Smooth muscle cell of trachea (primary cell): ENCODE data around the gene SLC52A1. TPM values are rescaled to one million over a fixed set of nuclear protein-coding genes. Genes with fewer than 3 reads are reported as not detected.

ENCODE experiments used
- total RNA-seq: library from RNA; depleted of rRNA; stranded (reverse); fragments of >200 nt; gene quantifications from 2 replicates; pipeline ENCODE4 v1.2.1, GENCODE V29; 2014

SLC52A1 gene
- under 0.01 TPM in 1 of 2 replicates, not detected in the other for total RNA-seq

DNA sequence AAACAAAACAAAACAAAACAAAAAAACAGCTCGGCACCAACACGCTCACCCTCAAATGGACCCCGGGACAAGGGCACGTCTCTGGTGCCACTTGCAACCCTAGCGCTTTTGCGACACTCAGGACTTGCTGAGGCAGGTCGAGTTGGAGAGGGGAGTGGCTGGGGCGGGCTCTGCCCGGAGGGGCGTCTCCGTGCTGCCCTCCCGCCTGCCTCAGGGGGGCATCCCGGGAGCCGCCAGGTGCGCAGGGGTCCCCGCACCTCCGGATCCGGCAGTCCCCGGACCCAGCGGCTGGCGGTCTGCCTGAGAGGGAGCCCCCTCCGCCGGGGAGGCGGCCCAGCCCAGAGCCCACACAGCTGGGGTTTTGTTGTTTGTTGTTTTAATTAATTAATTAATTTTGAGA, at the start of gene SLC52A1:
Gene SLC52A1 (minus strand): TSS at position 112 of the 400 bp plus-strand sequence. CDS start 820 bp downstream, outside the sequence.

GRCh38 chr17:5078106-5079028, 43.1 kb upstream of the SLC52A1 start, which contains the start of gene ZFP3:
TSS of gene ZFP3 (plus strand) at chr17:5078467. CDS start at chr17:5091505, 13,038 bp downstream.

GRCh38 chr17:4997302-4998026, 37.8 kb downstream of the SLC52A1 start, which contains the start of the genes INCA1 and KIF1C:
TSS of gene INCA1 (minus strand) at chr17:4997522. CDS start at chr17:4994437, 3,085 bp downstream.
TSS of gene KIF1C (plus strand) at chr17:4997950. CDS start at chr17:5000247, 2,297 bp downstream.

DNA sequence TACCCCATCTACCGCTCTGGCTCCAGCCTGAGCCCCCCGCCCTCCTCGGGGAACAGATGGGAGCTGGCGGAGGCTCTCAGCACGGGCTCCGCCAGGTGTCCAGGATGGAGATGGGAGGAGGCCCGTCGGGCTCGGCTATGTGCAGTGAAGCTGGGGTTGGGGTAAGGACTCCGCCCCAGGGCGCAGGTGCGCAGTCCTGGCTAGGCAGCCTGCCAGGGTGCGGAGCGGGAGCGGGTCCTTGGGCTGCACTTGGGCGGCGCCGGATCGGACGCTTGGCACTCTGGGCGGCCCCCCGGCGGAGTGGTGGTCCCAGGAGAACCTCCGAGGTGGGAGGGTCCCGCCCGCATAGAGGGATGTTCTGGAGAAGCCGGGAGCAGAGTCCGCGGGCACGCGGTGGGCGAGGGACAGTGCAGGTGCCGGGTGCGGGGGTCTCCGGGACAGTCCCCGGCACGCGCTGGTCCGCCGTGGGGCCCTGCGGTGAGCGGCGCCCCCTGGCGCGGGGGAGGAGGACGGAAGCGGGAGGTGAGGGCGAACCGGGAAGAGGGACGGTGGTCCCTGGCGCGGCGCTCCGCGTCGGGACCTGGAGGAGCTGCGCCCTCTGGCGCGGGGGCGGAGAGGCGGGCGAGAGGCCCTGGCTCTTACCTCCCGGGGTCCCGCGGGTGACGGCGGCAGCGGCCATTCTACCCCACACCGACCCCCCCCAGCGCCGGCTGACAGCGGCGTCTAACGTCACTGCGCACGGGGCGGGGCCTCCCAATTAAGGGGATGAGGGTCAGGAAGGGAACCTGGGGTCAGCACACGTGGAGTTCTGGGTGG, 48.1 kb downstream of the SLC52A1 start, which contains the start of gene CAMTA2:
Gene CAMTA2 (minus strand): TSS at position 725 of the 816 bp plus-strand sequence. CDS start 1,453 bp downstream, outside the sequence.

Other genes with a start within 250 kb of the SLC52A1 start
- 0.83 and 1.0 TPM in 2 replicates for gene VMO1, start 249.1 kb downstream of the SLC52A1 start, total RNA-seq
- not detected in 2 replicates for gene GLTPD2, start 246.5 kb downstream of the SLC52A1 start, total RNA-seq
- 97.4 and 218 TPM in 2 replicates for gene PSMB6, start 239.3 kb downstream of the SLC52A1 start, total RNA-seq
- gene PLD2, start 228.3 kb downstream of the SLC52A1 start, total RNA-seq: 29.8 and 30.1 TPM in 2 replicates
- 39.4 and 40.6 TPM in 2 replicates for gene MINK1, start 202.1 kb downstream of the SLC52A1 start, total RNA-seq
- 1.9 and 5.0 TPM in 2 replicates for gene C17orf107, start 135.9 kb downstream of the SLC52A1 start, total RNA-seq
- gene CHRNE, start 132.3 kb downstream of the SLC52A1 start, total RNA-seq: 0.87 and 1.2 TPM in 2 replicates
- not detected in 2 replicates for gene GP1BA, start 103.1 kb downstream of the SLC52A1 start, total RNA-seq
- gene SLC25A11, start 95.4 kb downstream of the SLC52A1 start, total RNA-seq: 49.3 and 52.8 TPM in 2 replicates
- gene RNF167, start 95.2 kb downstream of the SLC52A1 start, total RNA-seq: 24.0 and 30.8 TPM in 2 replicates
- gene PFN1, start 86.9 kb downstream of the SLC52A1 start, total RNA-seq: 605 and 662 TPM in 2 replicates
- gene ENO3, start 84.3 kb downstream of the SLC52A1 start, total RNA-seq: 2.3 and 3.6 TPM in 2 replicates
- 43.2 and 56.1 TPM in 2 replicates for gene SPAG7, start 67.6 kb downstream of the SLC52A1 start, total RNA-seq
- 16.7 and 20.3 TPM in 2 replicates for gene CAMTA2, start 47.8 kb downstream of the SLC52A1 start, total RNA-seq
- gene INCA1, start 37.9 kb downstream of the SLC52A1 start, total RNA-seq: 0.66 TPM in 1 of 2 replicates, not detected in the other
- gene KIF1C, start 37.5 kb downstream of the SLC52A1 start, total RNA-seq: 65.3 and 110 TPM in 2 replicates
- gene ZFP3, start 43.0 kb upstream of the SLC52A1 start, total RNA-seq: 1.5 and 1.9 TPM in 2 replicates
- 6.8 and 7.8 TPM in 2 replicates for gene ZNF232, start 76.5 kb upstream of the SLC52A1 start, total RNA-seq
- under 0.01 TPM in 1 of 2 replicates, not detected in the other for gene USP6, start 80.6 kb upstream of the SLC52A1 start, total RNA-seq
- 12.9 and 13.1 TPM in 2 replicates for gene ZNF594, start 156.4 kb upstream of the SLC52A1 start, total RNA-seq
- not detected in 2 replicates for gene SCIMP, start 199.4 kb upstream of the SLC52A1 start, total RNA-seq
- gene RABEP1, start 246.9 kb upstream of the SLC52A1 start, total RNA-seq: 54.0 and 59.9 TPM in 2 replicates